Coronary artery (tissue), 2 donors: ENCODE data around the gene CD40LG.

Source experiments
- DNase-seq: peaks from one replicate; pipeline ENCODE4 v3.0.0-alpha.2; 2017; ENCODE audit warnings: low spot score
- H3K27ac ChIP-seq, 2 donors: fragments of 200-600 bp; sonication (generic); one replicate each; pipeline ENCODE4 v1.5.1; 2016 to 2019
- H3K4me3 ChIP-seq: fragments of 200-600 bp; sonication (generic); 2 replicates; pipeline ENCODE4 v1.5.1; 2016; ENCODE audit warnings: mild to moderate bottlenecking, moderate library complexity
- CTCF ChIP-seq: fragments of 200-600 bp; sonication (generic); IDR thresholded peaks from one replicate; pipeline ENCODE4 v1.5.1; 2019; ENCODE audit warnings: antibody characterized with exemption

CD40LG gene

GRCh38 chrX:136619899-136620505, 28.0 kb upstream of the CD40LG start:
- H3K4me3 ChIP-seq = no peak overlapping the region
- no peak overlapping the region for H3K27ac ChIP-seq
- no peak for DNase-seq
- TF ChIP-seq CTCF = no peak

GRCh38 chrX:136620780-136621179, 27.2 kb upstream of the CD40LG start:
- DNase-seq = no peak
- Histone ChIP-seq H3K4me3 (no peak overlapping the region), H3K27ac (no peak overlapping the region)
- no peak for TF ChIP-seq CTCF

- no peak for DNase-seq
Measured at GRCh38 chrX:136622568-136622967, 25.4 kb upstream of the CD40LG start.

GRCh38 chrX:136623396-136623795, 24.6 kb upstream of the CD40LG start:
- no peak overlapping the region for H3K4me3 ChIP-seq
- no peak overlapping the region for H3K27ac ChIP-seq
- DNase-seq = no peak
- TF ChIP-seq CTCF = no peak

More at GRCh38 chrX:136622568-136622967, 25.4 kb upstream of the CD40LG start:
- H3K4me3 ChIP-seq = no peak overlapping the region
- no peak overlapping the region for H3K27ac ChIP-seq
- no peak for TF ChIP-seq CTCF

- no peak for DNase-seq
- Histone ChIP-seq H3K4me3 (no peak overlapping the region), H3K27ac (no peak overlapping the region)
- no peak for TF ChIP-seq CTCF
Measured at GRCh38 chrX:136625246-136625645, 22.7 kb upstream of the CD40LG start.

GRCh38 chrX:136626237-136626636, 21.7 kb upstream of the CD40LG start:
- no peak for DNase-seq
- no peak overlapping the region for H3K4me3 ChIP-seq
- no peak for TF ChIP-seq CTCF
- H3K27ac ChIP-seq = no peak overlapping the region

GRCh38 chrX:136626891-136627290, 21.1 kb upstream of the CD40LG start:
- TF ChIP-seq CTCF = no peak
- Histone ChIP-seq H3K27ac (no peak overlapping the region), H3K4me3 (no peak overlapping the region)
- DNase-seq = no peak
